Measurements from ENCODE around the gene PKDCC.

The PKDCC gene

DNA sequence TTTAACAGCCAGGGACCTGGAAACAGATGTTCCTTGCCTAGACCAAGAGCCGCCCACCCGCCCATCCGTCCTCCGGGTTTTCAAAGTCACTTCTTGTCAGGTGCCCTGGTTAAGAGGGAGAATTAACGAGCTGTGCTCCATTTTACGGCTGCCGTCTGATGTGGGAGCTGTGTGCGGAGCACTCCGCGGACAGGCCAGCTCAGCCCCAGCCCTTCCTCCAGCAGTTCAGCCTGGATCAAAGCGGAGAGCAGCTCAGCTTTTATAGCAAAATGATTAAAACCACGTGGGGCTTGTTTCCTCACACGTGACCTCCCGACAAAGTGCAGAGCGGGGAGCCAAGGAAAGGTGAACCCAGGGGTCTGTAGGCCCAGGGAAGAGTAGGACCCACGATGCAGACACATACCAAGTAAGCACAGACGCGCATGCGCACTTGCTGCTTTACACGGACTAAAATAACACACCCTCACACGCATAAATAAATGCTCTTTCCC, 46.1 kb upstream of the PKDCC start:
- no peak overlapping the region for H3K4me3 ChIP-seq (ENCODE audit: severe bottlenecking)
- no peak for DNase-seq (ENCODE audit: low spot score)
- TF ChIP-seq, protein P1, sequence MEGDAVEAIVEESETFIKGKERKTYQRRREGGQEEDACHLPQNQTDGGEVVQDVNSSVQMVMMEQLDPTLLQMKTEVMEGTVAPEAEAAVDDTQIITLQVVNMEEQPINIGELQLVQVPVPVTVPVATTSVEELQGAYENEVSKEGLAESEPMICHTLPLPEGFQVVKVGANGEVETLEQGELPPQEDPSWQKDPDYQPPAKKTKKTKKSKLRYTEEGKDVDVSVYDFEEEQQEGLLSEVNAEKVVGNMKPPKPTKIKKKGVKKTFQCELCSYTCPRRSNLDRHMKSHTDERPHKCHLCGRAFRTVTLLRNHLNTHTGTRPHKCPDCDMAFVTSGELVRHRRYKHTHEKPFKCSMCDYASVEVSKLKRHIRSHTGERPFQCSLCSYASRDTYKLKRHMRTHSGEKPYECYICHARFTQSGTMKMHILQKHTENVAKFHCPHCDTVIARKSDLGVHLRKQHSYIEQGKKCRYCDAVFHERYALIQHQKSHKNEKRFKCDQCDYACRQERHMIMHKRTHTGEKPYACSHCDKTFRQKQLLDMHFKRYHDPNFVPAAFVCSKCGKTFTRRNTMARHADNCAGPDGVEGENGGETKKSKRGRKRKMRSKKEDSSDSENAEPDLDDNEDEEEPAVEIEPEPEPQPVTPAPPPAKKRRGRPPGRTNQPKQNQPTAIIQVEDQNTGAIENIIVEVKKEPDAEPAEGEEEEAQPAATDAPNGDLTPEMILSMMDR (IDR thresholded peaks at IDR 0.05; ENCODE audit: poor library complexity, severe bottlenecking): no peak

DNA sequence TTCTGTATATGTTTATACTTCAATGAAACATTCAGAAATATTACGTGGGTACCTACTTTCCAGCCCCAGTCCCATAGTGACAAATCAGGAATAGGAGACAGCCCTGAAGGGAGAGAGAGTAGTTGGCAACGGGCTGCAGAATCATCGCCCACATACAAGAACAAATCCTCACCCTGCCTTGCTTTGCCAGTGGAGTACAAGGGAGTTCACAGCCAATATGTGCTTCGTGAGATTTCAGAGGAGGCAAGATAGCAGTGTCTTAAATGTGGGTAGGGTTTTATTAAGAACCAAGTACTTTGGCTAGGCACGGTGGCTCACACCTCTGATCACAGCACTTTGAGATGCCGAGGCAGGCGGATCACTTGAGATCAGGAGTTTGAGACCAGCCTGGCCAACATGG, 40.3 kb upstream of the PKDCC start:
- no peaks in the 10 kb centered on the region for H3K27me3 ChIP-seq (ENCODE audit: insufficient read depth, poor library complexity, severe bottlenecking)
- no peak overlapping the region for H3K27ac ChIP-seq (ENCODE audit: poor library complexity, severe bottlenecking)
- no peaks in the 10 kb centered on the region for H3K9me3 ChIP-seq (ENCODE audit: severe bottlenecking)
- H3K4me3 ChIP-seq (ENCODE audit: severe bottlenecking): no peak overlapping the region
- TF ChIP-seq, protein P1 (IDR thresholded peaks at IDR 0.05; ENCODE audit: poor library complexity, severe bottlenecking): no peak
- DNase-seq (ENCODE audit: low spot score): no peak
- no peak for ATAC-seq (ENCODE audit: low read depth)
- no peaks in the 10 kb centered on the region for H3K4me1 ChIP-seq (ENCODE audit: insufficient read depth, poor library complexity, severe bottlenecking)
- no peaks in the 10 kb centered on the region for H3K36me3 ChIP-seq (ENCODE audit: low read depth)

More for the DNA sequence above, 46.1 kb upstream of the PKDCC start:
- ATAC-seq (ENCODE audit: low read depth): no peak
- H3K27ac ChIP-seq (ENCODE audit: poor library complexity, severe bottlenecking): no peak overlapping the region
- H3K4me1 ChIP-seq (ENCODE audit: insufficient read depth, poor library complexity, severe bottlenecking): no peaks in the 10 kb centered on the region
- no peaks in the 10 kb centered on the region for H3K27me3 ChIP-seq (ENCODE audit: insufficient read depth, poor library complexity, severe bottlenecking)
- no peaks in the 10 kb centered on the region for H3K9me3 ChIP-seq (ENCODE audit: severe bottlenecking)
- H3K36me3 ChIP-seq (ENCODE audit: low read depth): no peaks in the 10 kb centered on the region

DNA sequence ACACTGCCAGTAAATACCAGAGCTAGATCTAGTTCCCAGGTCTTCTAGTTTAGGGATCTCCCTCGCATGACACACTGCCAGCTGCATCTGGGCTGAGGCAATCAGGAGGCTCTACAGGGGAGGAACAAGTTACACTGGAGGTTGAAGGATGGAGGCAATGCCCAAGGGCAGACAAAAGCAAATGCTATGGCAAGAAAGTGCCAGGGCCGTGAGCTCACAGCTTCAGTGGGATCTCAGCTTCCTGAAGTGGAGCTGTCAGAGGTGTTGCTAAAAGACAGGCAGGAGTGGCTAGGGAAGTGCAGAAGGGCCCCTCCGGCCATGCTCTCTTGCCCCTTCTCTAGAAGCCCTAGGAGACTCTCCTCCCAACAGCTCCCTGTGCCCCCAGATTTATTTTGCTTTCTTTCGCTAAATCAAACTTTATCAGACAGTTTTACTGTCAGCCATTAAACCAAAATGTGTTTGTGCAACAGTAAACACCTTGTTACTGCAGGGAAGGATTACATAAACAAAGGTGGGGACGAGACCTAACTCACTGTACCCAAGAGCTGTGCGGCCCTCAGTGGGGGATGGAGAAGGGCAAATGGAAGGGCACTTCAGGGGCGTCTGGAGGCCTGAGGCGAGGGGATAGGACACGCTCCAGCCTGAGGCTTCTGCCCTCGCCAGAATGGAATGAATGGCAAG, 39.4 kb upstream of the PKDCC start:
- no peaks in the 10 kb centered on the region for H3K27me3 ChIP-seq (ENCODE audit: insufficient read depth, poor library complexity, severe bottlenecking)
- H3K27ac ChIP-seq (ENCODE audit: poor library complexity, severe bottlenecking): no peak overlapping the region
- no peaks in the 10 kb centered on the region for H3K9me3 ChIP-seq (ENCODE audit: severe bottlenecking)
- H3K36me3 ChIP-seq (ENCODE audit: low read depth): no peaks in the 10 kb centered on the region
- ATAC-seq (ENCODE audit: low read depth) (no peak), DNase-seq (ENCODE audit: low spot score) (no peak)
- TF ChIP-seq, protein P1 (IDR thresholded peaks at IDR 0.05; ENCODE audit: poor library complexity, severe bottlenecking): no peak
- no peaks in the 10 kb centered on the region for H3K4me1 ChIP-seq (ENCODE audit: insufficient read depth, poor library complexity, severe bottlenecking)
- no peak overlapping the region for H3K4me3 ChIP-seq (ENCODE audit: severe bottlenecking)

DNA sequence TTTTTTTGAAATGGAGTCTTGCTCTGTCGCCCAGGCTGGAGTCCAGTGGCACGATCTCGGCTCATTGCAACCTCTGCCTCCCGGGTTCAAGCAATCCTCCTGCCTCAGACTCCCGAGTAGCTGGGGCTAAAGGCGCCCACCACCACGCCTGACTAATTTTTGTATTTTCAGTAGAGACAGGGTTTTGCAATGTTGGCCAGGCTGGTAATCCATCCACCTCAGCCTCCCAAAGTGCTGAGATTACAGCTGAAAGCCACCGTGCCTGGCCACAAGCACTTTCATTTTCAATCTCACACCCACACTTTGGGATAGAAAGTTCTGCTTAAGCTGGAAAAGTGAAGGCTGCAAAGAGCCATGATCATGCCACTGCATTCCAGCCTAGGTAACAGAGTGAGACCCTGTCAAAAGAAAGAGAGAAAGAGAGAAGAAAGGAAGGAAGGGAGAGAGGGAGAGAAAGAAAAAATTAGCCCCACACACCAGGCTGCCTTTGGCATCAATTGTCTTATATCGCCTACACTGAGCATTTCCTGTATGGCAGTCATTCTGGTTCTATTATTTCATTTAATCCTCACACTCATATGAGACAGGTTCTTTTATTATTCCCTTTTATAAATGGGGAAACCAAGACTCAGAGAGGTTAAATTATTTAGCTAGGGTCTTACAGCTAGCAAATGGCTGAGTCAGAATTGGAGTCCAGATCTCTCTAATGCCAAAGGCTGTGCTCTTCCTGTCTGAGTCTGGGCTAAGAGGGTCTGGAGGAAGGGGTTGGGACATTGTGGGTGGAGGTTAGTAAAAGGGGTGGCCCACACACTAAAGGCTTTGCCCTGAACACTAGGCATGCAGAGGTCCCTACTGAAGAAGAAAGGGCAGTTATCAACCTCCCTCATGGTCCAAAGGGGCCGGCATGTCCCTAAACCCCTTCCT, 37.9 kb upstream of the PKDCC start:
- H3K27ac ChIP-seq (ENCODE audit: poor library complexity, severe bottlenecking): no peak overlapping the region

More for the DNA sequence above, 37.9 kb upstream of the PKDCC start:
- ATAC-seq (ENCODE audit: low read depth) (no peak; the same call in 2 of the 3 replicates), DNase-seq (ENCODE audit: low spot score) (no peak)
- Histone ChIP-seq H3K4me1 (ENCODE audit: insufficient read depth, poor library complexity, severe bottlenecking) (no peaks in the 10 kb centered on the region), H3K36me3 (ENCODE audit: low read depth) (no peaks in the 10 kb centered on the region), H3K4me3 (ENCODE audit: severe bottlenecking) (no peak overlapping the region), H3K9me3 (ENCODE audit: severe bottlenecking) (no peaks in the 10 kb centered on the region), H3K27me3 (ENCODE audit: insufficient read depth, poor library complexity, severe bottlenecking) (no peaks in the 10 kb centered on the region)
- TF ChIP-seq, protein P1 (IDR thresholded peaks at IDR 0.05; ENCODE audit: poor library complexity, severe bottlenecking): no peak

Measured in RWPE2 (cell line).